BJ (cell line): ENCODE data around the gene TMEM198. TPM values are rescaled to one million over a fixed set of nuclear protein-coding genes. Genes with fewer than 3 reads are reported as not detected.
A peak's percentile ranks its signal among the peaks of the same experiment; 100 is the strongest.

Experiments
- CTCF ChIA-PET: fragments of 350-600 bp; formaldehyde crosslinking; extraction: SDS; loops from one replicate; lab custom pipeline; 2021; ENCODE audit warnings: antibody characterized with exemption, inconsistent platforms; lab: Yijun Ruan, JAX
- POLR2A ChIA-PET: fragments of 300-600 bp; sonication (Branson Sonifier 250); formaldehyde crosslinking; extraction: SDS; loops from one replicate; lab custom pipeline; 2021; ENCODE audit warnings: antibody characterized with exemption; lab: Charles Lee
- DNase-seq: peaks from one replicate; pipeline ENCODE4 v3.0.0-alpha.2; 2011; ENCODE audit warnings: low read depth
- H3K27me3 ChIP-seq: 2 replicates; pipeline ENCODE4 v1.6.0; 2011; ENCODE audit warnings: low read length; ENCODE audit not compliant: control insufficient read depth, insufficient read depth
- H3K36me3 ChIP-seq: 2 replicates; pipeline ENCODE4 v1.5.1; 2011; ENCODE audit warnings: low read length; ENCODE audit not compliant: control insufficient read depth, insufficient read depth
- H3K4me3 ChIP-seq: 2 replicates; pipeline ENCODE4 v1.5.1; 2011; ENCODE audit warnings: low read depth, mild to moderate bottlenecking, control low read depth, low read length
- CTCF ChIP-seq: IDR thresholded peaks from 2 replicates; pipeline ENCODE4 v1.5.1; 2011; ENCODE audit warnings: low read depth, mild to moderate bottlenecking, control low read depth, inconsistent platforms, low read length, moderate library complexity; ENCODE audit not compliant: insufficient read depth
- polyA plus RNA-seq: library from polyadenylated mRNA; depleted of rRNA; stranded (reverse); fragments of >200 nt; gene quantifications from 2 replicates; pipeline ENCODE4 v1.2.3, GENCODE V29; 2011

TMEM198 gene
- polyA plus RNA-seq, 1 experiment, result 4.0 TPM

- peaks cover 28% of the 10 kb centered on the region for H3K36me3 ChIP-seq
- POLR2A ChIA-PET, result no interaction called here
- CTCF ChIA-PET, result interaction anchor here (0.7 to 35.2 kb wide), 8 partner anchors 12 to 151 kb away, joined by 3 to 872 read pairs (median 10); partner anchors contain the start of genes ASIC4 and GMPPA
- no peaks in the 10 kb centered on the region for H3K27me3 ChIP-seq
- DNase-seq, result no peak
- TF ChIP-seq CTCF, result no peak
- no peak overlapping the region for H3K4me3 ChIP-seq
These were observed 4.7 kb upstream of the TMEM198 start for GRCh38 chr2:219538956-219539788.

- no peak for TF ChIP-seq CTCF
- no peak for DNase-seq
- ChIA-PET CTCF (interaction anchor here (0.7 to 35.2 kb wide), 10 partner anchors 11 to 150 kb away, joined by 3 to 872 read pairs (median 10); partner anchors contain the start of genes ASIC4 and GMPPA), POLR2A (no interaction called here)
- Histone ChIP-seq H3K4me3 (no peak overlapping the region), H3K27me3 (no peaks in the 10 kb centered on the region), H3K36me3 (peaks cover 28% of the 10 kb centered on the region)
These were observed 3.7 kb upstream of the TMEM198 start for GRCh38 chr2:219539926-219540678.

- POLR2A ChIA-PET, result no interaction called here
- Histone ChIP-seq H3K4me3 (no peak overlapping the region), H3K27me3 (no peaks in the 10 kb centered on the region), H3K36me3 (peaks cover 28% of the 10 kb centered on the region)
- no peak for TF ChIP-seq CTCF
- no peak for DNase-seq
- CTCF ChIA-PET, result interaction anchor here (0.8 to 35.2 kb wide), 19 partner anchors 18 to 163 kb away, joined by 3 to 872 read pairs (median 4); partner anchors contain the start of genes ASIC4, DNPEP and GMPPA
These were observed 2.9 kb upstream of the TMEM198 start for GRCh38 chr2:219540784-219541504.

GRCh38 chr2:219541611-219542180 lies 2.1 kb upstream of the TMEM198 start:
- DNase-seq, result no peak
- POLR2A ChIA-PET, result no interaction called here

More at GRCh38 chr2:219541611-219542180, 2.1 kb upstream of the TMEM198 start:
- peak; percentile 82 for TF ChIP-seq CTCF
- Histone ChIP-seq H3K36me3 (peaks cover 28% of the 10 kb centered on the region), H3K4me3 (no peak overlapping the region), H3K27me3 (no peaks in the 10 kb centered on the region)
- CTCF ChIA-PET, result interaction anchor here (0.6 to 35.2 kb wide), 28 partner anchors 10 to 193 kb away, joined by 3 to 872 read pairs (median 4); partner anchors contain the start of genes ASIC4, DNPEP, GMPPA and OBSL1
